Measurements from ENCODE around the gene KLHL20.

DNA sequence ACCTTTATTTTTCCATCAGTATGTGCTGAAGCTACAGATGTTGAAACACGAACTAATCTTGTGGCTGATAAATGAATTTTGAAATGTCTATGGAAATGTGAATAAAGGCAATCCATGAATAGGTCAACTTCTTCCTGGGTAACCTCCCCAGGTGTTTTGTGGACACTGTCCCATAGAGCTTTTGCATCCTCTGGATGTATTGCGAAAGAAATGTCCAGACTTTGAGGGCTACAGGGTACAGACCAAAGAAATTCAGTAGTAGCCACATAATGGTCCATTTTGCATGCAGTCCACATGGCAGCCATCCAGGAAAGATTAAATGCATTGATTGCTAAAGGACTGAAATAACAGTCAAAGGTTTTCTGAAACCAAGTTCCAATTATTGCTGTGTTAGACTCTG, 88.2 kb downstream of the KLHL20 start:
- TF ChIP-seq, protein P1, sequence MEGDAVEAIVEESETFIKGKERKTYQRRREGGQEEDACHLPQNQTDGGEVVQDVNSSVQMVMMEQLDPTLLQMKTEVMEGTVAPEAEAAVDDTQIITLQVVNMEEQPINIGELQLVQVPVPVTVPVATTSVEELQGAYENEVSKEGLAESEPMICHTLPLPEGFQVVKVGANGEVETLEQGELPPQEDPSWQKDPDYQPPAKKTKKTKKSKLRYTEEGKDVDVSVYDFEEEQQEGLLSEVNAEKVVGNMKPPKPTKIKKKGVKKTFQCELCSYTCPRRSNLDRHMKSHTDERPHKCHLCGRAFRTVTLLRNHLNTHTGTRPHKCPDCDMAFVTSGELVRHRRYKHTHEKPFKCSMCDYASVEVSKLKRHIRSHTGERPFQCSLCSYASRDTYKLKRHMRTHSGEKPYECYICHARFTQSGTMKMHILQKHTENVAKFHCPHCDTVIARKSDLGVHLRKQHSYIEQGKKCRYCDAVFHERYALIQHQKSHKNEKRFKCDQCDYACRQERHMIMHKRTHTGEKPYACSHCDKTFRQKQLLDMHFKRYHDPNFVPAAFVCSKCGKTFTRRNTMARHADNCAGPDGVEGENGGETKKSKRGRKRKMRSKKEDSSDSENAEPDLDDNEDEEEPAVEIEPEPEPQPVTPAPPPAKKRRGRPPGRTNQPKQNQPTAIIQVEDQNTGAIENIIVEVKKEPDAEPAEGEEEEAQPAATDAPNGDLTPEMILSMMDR (IDR thresholded peaks at IDR 0.05) = no peak
- TF ChIP-seq POLR2AphosphoS5 (IDR thresholded peaks at IDR 0.05; ENCODE audit: low read depth, low read length) = no peak
- TF ChIP-seq, protein P2, sequence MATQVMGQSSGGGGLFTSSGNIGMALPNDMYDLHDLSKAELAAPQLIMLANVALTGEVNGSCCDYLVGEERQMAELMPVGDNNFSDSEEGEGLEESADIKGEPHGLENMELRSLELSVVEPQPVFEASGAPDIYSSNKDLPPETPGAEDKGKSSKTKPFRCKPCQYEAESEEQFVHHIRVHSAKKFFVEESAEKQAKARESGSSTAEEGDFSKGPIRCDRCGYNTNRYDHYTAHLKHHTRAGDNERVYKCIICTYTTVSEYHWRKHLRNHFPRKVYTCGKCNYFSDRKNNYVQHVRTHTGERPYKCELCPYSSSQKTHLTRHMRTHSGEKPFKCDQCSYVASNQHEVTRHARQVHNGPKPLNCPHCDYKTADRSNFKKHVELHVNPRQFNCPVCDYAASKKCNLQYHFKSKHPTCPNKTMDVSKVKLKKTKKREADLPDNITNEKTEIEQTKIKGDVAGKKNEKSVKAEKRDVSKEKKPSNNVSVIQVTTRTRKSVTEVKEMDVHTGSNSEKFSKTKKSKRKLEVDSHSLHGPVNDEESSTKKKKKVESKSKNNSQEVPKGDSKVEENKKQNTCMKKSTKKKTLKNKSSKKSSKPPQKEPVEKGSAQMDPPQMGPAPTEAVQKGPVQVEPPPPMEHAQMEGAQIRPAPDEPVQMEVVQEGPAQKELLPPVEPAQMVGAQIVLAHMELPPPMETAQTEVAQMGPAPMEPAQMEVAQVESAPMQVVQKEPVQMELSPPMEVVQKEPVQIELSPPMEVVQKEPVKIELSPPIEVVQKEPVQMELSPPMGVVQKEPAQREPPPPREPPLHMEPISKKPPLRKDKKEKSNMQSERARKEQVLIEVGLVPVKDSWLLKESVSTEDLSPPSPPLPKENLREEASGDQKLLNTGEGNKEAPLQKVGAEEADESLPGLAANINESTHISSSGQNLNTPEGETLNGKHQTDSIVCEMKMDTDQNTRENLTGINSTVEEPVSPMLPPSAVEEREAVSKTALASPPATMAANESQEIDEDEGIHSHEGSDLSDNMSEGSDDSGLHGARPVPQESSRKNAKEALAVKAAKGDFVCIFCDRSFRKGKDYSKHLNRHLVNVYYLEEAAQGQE (IDR thresholded peaks at IDR 0.05; ENCODE audit: insufficient read depth in 1 of 2, low read depth in 2 of 2, low read length in 1 of 2) = no peak
